Measurements from ENCODE around the gene TYW5.
"Not testable (repeated sequence)": the region's sequence is repeated elsewhere in the genome, so short reads cannot be mapped to it uniquely, and the experiment has no call there.

Gene TYW5

DNA sequence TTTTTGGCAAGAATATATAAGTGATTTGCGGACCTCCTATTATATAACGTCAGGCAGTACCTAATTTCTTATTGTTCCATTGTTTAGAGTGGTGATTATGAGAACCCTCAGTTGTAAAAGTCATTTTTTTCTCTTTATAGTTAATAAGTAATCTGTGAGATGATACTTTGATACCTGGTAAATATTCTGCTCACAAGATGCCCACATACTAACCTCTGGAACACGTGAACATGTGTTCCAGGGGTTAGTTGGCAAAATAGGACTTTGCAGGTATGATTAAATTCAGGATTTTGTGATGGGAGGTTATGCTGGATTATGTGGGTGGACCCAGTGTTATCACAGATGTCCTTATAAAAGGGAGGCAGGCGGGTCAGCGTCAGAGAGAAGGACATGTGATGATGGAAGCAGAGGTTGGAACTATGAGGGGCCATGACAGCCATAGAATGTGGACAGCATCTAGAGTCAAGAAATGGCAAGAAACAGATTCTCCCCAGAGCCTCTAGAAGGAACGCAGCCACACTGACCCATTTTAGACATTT lies 16.9 kb upstream of the TYW5 start:
- DNase-seq = no peak

DNA sequence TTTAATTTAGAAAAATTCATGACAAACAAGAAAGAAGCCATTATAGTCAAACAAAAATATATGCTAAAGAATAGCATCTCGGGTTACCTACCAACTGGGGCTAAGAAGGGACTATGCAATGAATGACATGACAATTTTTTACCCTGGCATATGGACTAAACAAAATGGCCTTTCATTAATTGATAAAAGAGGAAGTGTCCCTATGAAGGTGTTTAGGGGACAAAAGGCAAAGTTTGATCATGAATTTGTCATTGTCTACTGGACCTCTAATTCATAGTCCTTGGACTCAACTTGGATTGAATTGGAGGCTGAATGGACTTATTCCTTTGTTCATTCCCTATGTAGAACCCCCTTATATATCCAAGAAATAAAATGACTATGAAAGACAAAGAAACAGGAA lies 12.8 kb upstream of the TYW5 start:
- no peak for DNase-seq

DNA sequence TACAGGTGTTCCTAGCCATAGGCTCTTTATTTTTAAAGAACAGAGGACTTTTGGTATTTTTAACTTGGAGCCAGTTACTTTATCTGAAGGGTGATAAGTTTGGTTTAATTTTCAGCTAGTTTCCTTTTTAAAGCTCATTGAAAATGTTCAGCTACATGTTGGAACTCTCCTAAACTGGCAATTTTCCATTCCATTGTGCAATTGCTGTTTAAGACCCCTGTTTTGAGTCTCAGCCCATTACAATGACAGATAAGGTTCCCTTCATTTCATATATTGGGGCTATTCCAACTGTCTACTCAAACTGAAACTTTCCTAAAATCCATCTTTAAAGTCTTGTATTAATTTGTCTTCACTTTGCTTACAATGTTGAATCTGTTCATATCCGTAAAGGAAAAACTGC lies 11.7 kb upstream of the TYW5 start:
- no peak for DNase-seq

DNA sequence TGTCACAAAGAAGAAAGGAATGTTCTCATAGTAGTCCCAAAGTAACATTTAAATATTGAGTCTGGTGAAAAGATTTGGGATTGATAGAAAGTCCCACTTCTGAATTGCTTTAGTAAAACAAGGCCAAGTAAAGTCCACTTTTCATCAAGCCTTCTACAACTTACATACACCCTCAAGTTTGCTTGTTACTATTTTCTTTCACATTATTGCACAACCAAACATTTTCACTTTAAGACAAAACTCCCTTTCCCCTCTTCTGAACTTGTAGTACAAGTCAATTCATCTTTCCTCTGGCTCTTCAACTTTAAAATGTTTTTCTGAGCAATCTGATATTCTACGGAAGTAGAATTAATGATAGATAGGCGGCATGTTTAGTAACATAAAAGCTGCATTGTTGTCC lies 11.1 kb upstream of the TYW5 start:
- no peak for DNase-seq

DNA sequence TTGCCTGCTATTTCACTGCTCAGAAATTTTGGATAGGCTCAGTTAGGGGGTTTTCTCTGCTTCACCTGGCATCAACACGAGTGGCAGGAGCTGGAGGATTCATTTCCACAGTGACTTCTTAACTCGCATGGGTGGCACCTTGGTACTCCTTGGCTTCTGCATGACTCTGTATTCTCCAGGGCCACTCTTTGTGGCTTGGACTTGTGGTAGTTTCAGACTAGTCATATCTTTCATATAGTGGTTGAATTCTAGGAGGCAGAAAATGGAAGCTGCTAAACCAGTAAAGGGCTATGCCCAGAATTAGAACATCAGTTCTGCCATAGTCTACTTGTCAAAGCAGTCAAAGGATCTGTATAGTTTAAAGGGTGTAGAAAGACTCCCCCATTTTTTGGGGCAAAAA lies 6.9 kb upstream of the TYW5 start:
- DNase-seq = no peak

DNA sequence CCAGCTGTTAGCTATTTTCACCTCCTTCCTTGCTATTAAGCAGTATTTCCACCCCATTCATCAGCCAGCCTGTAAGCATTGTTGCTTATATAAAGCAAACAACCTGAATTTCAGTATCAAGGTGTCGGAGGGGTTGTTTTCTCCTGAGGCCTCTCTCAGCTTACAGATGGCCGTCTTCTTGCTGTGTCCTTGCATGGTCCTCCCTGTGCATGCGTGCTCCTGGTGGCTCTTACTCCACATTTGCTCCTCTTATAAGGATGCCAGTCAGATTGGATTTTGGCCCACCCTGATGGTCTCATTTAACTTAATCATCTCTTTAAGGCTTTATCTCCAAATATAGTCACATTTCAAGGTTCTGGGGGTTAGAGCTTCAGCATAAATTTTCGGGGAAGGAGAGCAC lies 2.7 kb upstream of the TYW5 start:
- DNase-seq = no peak

DNA sequence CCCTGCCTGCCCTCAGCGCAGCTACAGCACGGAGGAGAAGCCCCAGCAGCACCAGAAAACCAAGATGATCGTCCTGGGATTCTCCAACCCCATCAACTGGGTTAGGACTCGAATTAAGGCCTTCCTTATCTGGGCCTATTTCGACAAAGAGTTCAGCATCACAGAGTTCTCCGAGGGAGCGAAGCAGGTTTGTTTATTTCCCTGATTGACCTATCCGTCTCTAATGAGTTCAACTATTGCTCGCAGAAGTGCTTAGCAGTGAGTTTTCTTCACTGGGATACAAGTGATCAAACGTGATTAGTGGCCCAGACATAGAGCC lies 730 bp upstream of the TYW5 start:
- no peak for DNase-seq

DNA sequence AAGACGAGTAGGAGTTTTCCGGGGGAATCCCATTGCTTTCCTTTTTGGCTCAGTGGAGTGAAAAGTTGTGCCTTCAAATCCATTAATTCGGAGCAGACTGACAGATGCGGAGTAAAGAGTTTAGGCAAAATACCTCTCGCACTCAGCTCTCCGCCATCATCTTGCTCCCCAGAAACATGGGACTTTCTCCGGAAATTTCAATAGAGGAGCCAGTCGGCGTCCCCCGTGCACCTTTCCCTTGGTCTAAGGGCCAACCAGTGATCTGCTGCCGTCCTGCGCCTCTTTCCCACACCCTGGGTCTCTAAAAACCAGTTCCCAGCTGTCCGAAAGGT lies 318 bp downstream of the TYW5 start:
- no peak for DNase-seq

DNA sequence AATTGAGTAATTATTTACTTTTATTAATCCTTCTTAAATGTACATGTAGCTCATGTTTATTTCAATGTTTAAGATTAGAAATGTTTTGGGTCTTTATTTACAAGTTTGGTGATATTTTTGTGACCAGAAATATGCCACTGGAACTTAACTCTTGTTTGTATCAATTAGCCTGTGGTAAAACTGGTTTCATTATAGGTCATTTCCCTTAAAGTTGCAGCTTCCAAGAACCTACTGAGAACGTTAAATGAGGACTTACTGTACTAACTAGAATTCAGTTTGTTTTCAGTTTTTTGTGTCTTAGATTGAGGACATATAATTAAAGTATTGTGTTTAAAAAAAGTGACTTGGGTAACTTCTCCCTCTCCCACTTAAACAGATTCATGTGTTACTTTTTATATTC lies 4.3 kb downstream of the TYW5 start:
- no peak for DNase-seq

DNA sequence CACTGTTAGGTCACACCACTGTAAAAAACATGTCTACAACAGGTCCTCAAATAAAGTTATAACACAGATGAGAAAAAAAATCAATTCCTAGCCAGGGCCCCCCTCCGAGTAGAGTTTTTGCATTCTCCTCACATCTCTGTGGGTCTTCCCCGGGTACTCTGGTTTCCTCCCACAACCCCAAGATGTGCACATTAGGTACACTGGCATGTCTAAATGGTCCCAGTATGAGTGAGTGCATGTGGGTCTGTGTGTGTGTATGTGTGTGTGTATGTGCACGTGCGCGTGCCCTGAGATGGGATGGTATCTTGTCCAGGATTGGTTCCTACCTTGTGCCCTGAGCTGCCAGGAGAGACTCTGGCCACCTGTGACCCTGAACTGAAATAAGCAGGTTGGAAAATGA lies 4.9 kb downstream of the TYW5 start:
- no peak for DNase-seq

DNA sequence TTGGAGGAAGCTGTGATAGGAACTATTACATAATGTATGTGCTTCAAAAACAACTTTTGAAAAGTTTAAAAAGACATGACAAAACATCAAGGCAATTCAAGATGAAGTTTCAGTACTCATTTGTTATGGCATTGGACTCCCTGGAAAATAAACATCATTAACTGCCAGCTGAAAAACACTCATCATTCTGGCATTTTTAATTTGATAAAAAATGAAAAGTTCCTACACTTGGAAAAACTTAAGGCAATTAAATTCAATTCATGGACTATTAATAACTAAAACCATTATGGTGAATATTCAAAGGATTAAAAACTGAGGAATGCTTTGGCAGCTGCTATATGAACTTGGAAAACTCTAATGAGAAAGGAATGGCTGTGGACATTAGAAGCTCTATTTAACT lies 8.5 kb downstream of the TYW5 start:
- no peak for DNase-seq

DNA sequence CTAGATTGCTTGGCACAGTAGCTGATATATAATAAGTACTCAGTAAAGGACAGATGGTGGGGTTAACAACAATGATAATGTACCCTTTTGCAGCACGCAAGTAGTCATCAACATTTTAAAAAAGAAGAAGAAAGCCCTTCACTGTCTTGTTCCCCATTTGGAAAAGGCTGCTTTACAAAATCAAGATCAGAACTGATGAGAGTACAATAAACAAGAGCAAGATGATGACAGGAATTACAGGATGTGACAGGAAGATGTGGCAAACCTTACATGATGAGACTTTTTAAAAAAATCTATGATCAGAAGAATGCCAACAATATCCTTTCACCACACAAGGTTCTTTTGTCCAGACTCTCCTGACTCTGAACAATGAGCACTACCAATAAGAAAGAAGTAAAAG lies 9.1 kb downstream of the TYW5 start:
- DNase-seq = no peak

DNA sequence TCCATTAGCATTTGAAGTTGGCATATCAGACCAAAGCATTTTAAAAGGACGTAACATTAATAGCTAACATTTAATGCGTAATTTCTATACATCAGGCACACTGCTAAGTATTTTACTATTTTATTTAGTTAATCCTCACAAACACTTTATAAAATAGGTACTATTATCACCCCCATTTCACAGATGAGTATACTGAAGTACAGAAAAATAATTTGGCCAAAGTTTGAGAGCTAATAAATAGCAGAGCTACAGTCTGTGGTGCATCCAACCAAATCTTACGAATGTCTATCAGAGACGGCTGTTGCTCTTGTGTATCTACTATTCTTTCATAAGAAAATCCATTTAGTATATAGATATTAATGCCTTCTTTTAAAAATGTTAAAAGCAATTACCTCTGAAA lies 11.9 kb downstream of the TYW5 start:
- no peak for DNase-seq

DNA sequence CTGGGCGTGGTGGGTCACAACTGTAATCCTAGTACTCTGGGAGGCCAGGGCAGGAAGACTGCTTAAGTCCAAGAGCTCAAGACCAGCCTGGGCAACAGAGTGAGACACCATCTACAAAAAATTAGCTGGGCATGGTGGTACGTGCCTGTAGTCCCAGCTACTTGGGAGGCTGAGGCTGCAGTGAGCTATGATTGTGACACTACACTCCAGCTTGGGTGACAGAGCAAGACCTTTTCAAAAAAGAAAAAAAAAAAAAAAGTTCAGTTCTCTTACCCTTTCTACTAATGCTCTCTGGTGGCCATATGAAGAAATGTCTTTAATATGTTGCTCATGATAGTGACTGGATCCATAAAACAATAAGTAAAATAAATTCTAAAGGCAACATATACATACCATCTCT lies 14.9 kb downstream of the TYW5 start:
- DNase-seq = no peak

DNA sequence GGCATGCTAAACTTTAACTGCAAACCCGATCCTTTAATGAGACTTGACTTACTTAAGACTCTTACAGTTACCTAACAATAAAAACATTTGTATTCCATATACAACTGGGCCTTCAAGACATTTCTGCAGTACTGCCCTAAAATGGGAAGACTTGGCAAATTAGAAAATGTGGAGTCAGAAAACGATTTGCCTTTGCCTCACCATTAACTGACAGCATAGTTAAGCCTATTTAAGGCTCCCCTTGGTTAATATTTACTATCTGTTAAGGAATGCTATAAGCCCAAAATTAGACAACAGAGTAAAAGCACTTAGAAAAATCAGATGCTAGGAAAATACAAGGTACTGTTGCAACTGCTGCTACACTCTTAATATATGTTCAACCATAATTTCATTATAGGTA lies 18.7 kb downstream of the TYW5 start:
- no peak for DNase-seq

DNA sequence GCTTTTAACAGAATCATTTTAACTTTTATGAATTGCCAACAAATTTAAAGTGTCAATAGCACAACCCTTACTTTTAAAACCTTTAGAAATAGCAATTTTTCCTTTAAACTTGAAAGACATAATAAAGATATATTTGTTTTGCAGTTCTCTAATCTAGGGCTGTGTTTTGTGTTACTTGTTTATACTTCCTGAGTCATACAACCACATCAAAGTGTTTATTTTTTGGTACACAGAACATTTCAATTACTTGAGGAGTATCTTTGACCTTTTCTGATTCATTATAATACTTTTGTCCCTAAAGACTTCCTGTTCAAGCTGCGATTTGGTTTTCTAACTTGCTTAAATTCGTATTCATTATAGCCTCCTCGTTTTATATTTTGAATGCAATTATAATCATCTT lies 21.8 kb downstream of the TYW5 start:
- no peak for DNase-seq

DNA sequence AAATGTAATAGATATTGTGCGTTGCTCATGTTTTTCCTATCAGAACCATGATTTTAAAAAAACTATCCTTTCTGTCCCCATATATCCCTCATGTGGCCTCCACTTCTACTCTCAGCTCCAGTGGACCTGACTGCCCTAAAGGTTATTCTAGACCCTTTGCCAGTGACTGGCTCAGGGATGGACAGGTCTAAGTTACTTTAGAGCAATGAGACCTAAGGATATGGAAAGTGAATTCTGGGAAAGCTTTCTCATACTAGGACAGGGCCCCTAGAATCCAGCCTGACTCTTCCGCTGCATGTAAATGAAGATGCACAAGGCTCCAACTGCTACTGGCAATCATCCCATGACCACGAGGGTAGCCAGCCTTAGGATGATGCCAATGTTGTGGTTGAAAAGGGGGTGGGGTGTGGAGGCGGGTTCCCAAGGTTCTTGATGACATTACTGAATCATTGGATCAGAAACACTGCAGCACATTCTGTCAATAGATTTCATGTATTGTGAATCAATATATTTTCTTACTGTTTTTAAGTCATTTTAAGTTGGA lies 22.9 kb downstream of the TYW5 start:
- no peak for DNase-seq

DNA sequence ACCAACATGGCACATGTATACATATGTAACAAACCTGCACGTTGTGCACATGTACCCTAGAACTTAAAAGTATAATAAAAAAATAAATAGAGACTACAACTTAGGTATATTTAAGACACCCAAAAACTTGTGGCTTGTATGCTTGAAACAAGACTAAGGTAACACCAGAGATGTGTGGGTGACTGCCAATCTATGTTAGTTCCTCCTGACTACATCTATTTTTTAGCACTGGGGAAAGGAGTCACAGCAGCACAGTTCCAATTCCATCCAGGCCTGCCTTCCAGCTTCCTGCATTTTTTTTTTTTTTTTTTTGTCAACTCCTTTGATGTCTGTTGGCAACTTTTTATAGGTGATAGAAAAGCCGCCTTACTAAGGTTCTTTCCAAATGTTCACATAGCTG lies 26.0 kb downstream of the TYW5 start:
- no peak for DNase-seq

DNA sequence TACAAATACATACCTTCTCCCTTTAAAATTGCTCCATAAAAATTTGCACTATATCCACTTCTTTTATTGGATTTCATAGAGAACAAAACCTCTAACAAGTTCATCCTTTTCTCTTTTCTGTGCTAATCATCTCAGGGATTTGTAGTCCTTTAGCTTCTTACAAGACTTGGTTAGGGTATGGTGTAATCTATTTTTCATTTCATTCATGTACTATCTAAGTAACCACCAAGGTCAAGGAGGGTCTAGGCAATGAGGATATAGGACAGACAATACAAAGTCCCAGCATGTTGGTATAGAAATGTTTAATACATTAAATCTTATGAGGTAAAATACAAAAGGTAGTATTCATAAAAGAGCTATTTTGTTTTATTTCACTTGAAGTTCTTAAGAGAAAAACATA lies 26.7 kb downstream of the TYW5 start:
- DNase-seq = no peak

DNA sequence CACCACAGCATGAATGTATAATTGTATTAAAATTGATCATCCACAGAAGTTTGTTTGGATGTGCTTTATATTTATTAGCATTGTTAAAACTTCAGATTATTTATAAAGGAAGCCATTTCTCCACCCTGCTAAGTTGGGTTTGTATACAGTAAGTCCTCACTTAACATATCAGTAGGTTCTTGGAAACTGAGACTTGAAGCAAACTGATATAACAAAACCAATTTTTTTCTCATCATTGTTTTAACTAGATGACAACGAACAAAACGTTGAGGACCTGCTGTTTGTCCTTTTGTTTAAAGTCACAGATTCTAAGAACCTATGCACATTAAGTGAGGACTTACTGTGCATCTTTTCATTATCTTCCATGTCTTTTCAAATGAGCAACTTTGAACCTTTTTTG lies 27.1 kb downstream of the TYW5 start:
- DNase-seq = no peak

DNA sequence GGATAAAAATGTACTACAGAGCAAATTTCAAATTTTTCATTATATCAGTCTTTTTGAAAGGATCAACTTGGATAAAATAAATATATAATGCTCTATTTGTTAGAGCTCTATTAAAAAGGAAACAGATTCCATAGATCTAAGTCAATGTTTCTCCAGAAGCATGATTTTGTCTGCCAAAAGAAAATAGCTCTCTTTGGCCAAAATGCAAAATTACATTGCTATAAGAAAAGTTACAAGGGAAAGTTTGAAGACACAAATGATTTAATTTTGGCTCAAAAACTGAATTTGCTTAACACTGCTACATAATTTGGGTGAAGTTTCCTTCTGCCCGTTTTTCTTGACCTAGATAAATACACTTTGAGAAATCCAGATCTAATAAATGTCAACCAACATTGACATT lies 28.5 kb downstream of the TYW5 start:
- DNase-seq = no peak

DNA sequence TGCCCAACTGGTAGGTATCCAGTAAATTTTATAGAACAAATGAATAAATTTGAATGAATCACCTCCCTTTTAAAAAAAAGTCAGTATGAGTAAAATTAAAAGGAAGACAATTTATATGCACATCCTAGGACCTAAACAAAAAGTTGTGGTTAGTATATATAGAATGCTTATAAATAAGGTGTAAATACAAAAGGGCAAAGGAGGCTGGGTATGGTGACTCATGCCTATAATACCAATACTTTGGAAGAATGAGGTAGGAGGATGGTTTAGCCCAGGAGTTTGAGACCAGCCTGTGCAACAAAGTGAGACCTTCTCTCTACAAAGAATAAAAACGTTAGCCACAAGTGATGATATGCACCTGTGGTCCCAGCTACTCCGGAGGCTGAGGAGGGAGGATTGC lies 31.4 kb downstream of the TYW5 start:
- no peak for DNase-seq

DNA sequence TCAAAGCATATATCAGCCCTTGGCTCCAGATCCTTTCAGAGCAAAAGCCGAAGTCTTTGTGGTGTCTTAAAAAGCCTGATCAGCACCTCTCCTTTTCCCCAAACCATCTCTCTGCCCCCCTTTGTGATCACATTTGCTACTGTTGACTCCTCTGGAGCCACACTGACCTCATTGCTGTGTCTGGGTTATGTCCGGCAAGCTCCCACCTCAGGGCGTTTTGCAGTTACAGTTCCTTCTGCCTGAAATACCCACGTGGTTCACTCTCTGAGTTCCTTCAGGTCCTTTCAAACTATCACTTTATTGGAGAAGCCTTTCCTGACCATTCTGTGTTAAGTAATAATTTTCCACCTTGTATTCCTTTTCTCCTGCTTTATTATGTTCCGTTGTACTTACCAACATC lies 32.4 kb downstream of the TYW5 start:
- DNase-seq = no peak

DNA sequence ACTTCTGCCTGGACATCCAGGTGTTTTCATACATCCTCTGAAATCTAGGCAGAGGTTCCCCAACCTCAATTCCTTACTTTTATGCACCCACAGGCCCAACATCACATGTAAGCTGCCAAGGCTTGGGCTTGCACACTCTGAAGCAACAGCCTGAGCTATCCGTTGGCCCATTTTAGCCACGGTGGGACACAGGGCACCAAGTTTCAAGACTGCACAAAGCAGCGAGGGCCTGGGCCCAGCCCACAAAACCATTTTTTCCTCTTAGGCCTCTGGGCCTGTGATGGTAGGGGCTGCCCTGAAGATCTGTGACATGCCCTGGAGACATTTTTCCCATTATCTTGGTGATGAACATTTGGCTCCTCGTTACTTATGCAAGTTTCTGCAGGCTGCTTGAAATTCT lies 38.3 kb downstream of the TYW5 start:
- DNase-seq = no peak

DNA sequence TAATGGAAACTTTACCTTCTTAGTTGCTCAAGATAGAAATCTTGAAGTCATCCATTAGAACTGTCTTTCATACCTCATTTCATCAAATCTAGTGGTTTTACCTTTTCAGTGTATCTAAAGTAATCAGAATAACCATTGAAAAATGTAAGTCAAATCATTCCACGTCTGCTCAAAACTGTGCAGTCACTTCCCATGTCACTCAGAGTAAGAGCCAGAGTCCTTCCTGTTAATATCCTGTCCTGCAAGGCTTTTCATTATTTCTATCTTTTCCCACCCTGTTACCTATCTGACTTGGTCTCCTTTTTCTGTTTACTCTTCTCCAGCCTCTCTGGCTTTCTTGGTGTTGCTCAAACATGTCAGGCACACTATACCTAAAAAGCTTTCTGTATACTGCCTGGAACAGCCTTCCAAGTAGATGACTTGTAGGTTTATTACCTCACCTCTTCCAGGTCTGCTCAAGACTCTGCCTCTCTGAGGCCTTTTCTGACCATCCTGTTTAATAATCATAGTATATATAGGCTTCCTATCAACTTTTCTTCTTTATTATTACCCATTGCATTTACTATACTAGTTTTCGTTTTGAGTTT lies 40.8 kb downstream of the TYW5 start:
- no peak for DNase-seq

DNA sequence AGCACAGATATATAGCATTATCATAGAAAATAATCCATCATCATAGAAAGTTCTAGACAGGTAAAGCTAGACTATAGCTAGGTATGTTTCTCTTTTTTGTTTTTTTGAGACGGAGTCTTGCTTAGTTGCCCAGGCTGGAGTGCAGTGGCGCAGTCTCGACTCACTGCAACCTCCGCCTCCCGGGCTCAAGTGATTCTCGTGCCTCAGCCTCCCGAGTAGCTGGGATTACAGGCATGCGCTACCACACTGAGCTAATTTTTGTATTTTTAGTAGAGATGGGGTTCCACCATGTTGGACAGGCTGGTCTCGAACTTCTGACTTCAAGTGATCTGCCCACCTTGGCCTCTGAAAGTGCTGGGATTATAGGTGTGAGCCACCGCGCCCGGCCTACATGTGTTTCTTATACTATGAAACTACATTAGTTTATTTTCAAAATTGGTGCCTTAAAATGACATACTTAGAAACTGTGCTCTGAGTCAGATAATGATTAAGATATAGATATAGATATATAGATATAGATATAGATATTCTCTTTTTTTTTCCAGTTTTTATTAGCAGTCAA lies 42.7 kb downstream of the TYW5 start:
- not testable (repeated sequence) for DNase-seq

Measured in activated CD8-positive, alpha-beta memory T cell treated with anti-CD3 and anti-CD28 coated beads for 24 hours (primary cell).